ENCODE measurements around the gene BLVRB.
"Not testable (repeated sequence)": the region's sequence is repeated elsewhere in the genome, so short reads cannot be mapped to it uniquely, and the experiment has no call there.

Gene BLVRB

DNA sequence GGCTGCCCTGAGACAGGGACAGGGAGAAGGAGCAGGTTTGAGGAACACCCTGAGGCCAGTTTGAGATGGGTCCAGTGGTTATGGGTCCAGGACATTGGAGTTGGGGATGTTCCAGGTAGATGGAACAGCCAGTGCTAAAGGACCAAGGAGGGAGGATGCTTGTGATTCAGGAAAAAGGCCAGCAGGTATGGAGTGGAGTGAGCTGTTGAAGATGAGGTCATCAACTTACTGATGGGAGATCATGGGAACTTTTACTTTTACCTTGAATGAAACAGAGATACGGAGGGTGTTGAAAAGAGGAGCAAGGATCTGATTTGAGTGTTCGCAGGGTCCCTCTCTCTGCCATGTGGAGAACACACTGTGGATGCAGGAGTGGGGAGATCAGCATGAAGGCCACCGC lies 26.7 kb upstream of the BLVRB start:
- TF ChIP-seq, protein P1, sequence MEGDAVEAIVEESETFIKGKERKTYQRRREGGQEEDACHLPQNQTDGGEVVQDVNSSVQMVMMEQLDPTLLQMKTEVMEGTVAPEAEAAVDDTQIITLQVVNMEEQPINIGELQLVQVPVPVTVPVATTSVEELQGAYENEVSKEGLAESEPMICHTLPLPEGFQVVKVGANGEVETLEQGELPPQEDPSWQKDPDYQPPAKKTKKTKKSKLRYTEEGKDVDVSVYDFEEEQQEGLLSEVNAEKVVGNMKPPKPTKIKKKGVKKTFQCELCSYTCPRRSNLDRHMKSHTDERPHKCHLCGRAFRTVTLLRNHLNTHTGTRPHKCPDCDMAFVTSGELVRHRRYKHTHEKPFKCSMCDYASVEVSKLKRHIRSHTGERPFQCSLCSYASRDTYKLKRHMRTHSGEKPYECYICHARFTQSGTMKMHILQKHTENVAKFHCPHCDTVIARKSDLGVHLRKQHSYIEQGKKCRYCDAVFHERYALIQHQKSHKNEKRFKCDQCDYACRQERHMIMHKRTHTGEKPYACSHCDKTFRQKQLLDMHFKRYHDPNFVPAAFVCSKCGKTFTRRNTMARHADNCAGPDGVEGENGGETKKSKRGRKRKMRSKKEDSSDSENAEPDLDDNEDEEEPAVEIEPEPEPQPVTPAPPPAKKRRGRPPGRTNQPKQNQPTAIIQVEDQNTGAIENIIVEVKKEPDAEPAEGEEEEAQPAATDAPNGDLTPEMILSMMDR (IDR thresholded peaks at IDR 0.05; ENCODE audit: low read length), result no peak
- TF ChIP-seq EZH2 (IDR thresholded peaks at IDR 0.05; ENCODE audit: borderline replicate concordance, low read length), result no peak
- no peak overlapping the region for H3K9ac ChIP-seq (ENCODE audit: low read length)
- H3K9me2 ChIP-seq (ENCODE audit: low read depth, low read length), result no peaks in the 10 kb centered on the region

DNA sequence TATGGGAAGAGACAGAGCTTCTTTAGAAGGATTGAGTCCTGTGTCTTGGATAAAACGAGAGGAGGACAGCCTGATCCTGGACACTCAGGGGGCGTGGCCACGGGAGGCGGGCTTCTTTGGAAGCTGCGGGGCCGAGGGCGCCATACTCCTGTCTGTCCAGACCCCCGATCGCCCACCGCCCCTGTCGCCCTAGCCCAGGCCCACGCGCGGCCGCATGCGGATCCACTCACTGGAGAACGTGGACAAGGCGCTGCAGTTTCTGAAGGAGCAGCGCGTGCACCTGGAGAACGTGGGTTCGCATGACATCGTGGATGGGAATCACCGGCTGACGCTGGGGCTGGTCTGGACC lies 24.3 kb upstream of the BLVRB start:
- Histone ChIP-seq H3K9me3 (ENCODE audit: low read length) (no peaks in the 10 kb centered on the region), H2AFZ (ENCODE audit: low read length) (no peak overlapping the region), H3K27ac (ENCODE audit: low read depth, low read length, poor library complexity, severe bottlenecking) (no peak overlapping the region), H3K9ac (ENCODE audit: low read length) (no peak overlapping the region), H3F3A (ENCODE audit: insufficient read depth, low read length) (no peaks in the 10 kb centered on the region), H3K4me1 (ENCODE audit: insufficient read depth, low read length, severe bottlenecking) (no peaks in the 10 kb centered on the region), H3K9me2 (ENCODE audit: low read depth, low read length) (no peaks in the 10 kb centered on the region), H3K36me3 (ENCODE audit: insufficient read depth, low read length) (no peaks in the 10 kb centered on the region), H4K20me1 (ENCODE audit: insufficient read depth, low read length) (no peaks in the 10 kb centered on the region), H3K4me3 (ENCODE audit: low read depth, low read length, poor library complexity, severe bottlenecking) (no peak overlapping the region), H3K4me2 (ENCODE audit: low read length) (no peak overlapping the region), H3K79me2 (ENCODE audit: insufficient read depth, low read length) (no peaks in the 10 kb centered on the region), H3K27me3 (ENCODE audit: insufficient read depth, low read length) (no peaks in the 10 kb centered on the region; the same call in 1 of the 2 replicates)
- TF ChIP-seq EZH2 (IDR thresholded peaks at IDR 0.05; ENCODE audit: borderline replicate concordance, low read length), result no peak
- TF ChIP-seq, protein P1 (IDR thresholded peaks at IDR 0.05; ENCODE audit: low read length), result no peak

More for the DNA sequence above, 26.7 kb upstream of the BLVRB start:
- no peaks in the 10 kb centered on the region for H3K36me3 ChIP-seq (ENCODE audit: insufficient read depth, low read length)
- no peak overlapping the region for H2AFZ ChIP-seq (ENCODE audit: low read length)
- no peaks in the 10 kb centered on the region for H3K79me2 ChIP-seq (ENCODE audit: insufficient read depth, low read length)
- no peaks in the 10 kb centered on the region for H3K4me1 ChIP-seq (ENCODE audit: insufficient read depth, low read length, severe bottlenecking)
- no peak overlapping the region for H3K4me3 ChIP-seq (ENCODE audit: low read depth, low read length, poor library complexity, severe bottlenecking)
- no peak overlapping the region for H3K4me2 ChIP-seq (ENCODE audit: low read length)
- H4K20me1 ChIP-seq (ENCODE audit: insufficient read depth, low read length), result no peaks in the 10 kb centered on the region
- no peaks in the 10 kb centered on the region for H3F3A ChIP-seq (ENCODE audit: insufficient read depth, low read length)
- no peaks in the 10 kb centered on the region; the same call in 1 of the 2 replicates for H3K27me3 ChIP-seq (ENCODE audit: insufficient read depth, low read length)
- no peak overlapping the region for H3K27ac ChIP-seq (ENCODE audit: low read depth, low read length, poor library complexity, severe bottlenecking)
- no peaks in the 10 kb centered on the region for H3K9me3 ChIP-seq (ENCODE audit: low read length)

DNA sequence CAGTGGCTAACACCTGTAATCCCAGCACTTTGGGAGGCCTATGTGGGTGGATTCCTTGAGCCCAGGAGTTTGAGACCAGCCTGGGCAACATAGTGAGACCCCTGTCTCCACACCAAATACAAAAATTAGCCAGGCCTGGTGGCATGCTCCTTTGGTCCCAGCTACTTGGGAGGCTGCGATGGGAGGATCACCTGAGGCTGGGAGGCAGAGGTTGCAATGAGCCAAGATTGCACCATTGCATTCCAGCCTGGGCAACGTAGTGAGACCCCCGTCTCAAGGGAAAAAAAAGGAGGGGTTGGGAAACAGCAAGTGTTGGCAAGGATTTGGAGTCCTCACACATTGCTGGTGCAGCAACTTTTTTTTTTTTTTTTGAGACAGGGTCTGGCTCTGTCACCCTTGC lies 20.5 kb upstream of the BLVRB start:
- H3K9me2 ChIP-seq (ENCODE audit: low read depth, low read length), result no peaks in the 10 kb centered on the region
- H4K20me1 ChIP-seq (ENCODE audit: insufficient read depth, low read length), result no peaks in the 10 kb centered on the region
- H3K4me3 ChIP-seq (ENCODE audit: low read depth, low read length, poor library complexity, severe bottlenecking), result no peak overlapping the region
- H3K9me3 ChIP-seq (ENCODE audit: low read length), result no peaks in the 10 kb centered on the region
- H3K27me3 ChIP-seq (ENCODE audit: insufficient read depth, low read length), result no peaks in the 10 kb centered on the region
- TF ChIP-seq, protein P1 (IDR thresholded peaks at IDR 0.05; ENCODE audit: low read length), result no peak
- TF ChIP-seq EZH2 (IDR thresholded peaks at IDR 0.05; ENCODE audit: borderline replicate concordance, low read length), result no peak
- H3K4me2 ChIP-seq (ENCODE audit: low read length), result no peak overlapping the region
- no peak overlapping the region for H3K27ac ChIP-seq (ENCODE audit: low read depth, low read length, poor library complexity, severe bottlenecking)
- no peaks in the 10 kb centered on the region for H3K36me3 ChIP-seq (ENCODE audit: insufficient read depth, low read length)
- H3K79me2 ChIP-seq (ENCODE audit: insufficient read depth, low read length), result no peaks in the 10 kb centered on the region
- no peaks in the 10 kb centered on the region for H3K4me1 ChIP-seq (ENCODE audit: insufficient read depth, low read length, severe bottlenecking)
- no peak overlapping the region for H2AFZ ChIP-seq (ENCODE audit: low read length)
- H3K9ac ChIP-seq (ENCODE audit: low read length), result no peak overlapping the region
- no peaks in the 10 kb centered on the region for H3F3A ChIP-seq (ENCODE audit: insufficient read depth, low read length)

DNA sequence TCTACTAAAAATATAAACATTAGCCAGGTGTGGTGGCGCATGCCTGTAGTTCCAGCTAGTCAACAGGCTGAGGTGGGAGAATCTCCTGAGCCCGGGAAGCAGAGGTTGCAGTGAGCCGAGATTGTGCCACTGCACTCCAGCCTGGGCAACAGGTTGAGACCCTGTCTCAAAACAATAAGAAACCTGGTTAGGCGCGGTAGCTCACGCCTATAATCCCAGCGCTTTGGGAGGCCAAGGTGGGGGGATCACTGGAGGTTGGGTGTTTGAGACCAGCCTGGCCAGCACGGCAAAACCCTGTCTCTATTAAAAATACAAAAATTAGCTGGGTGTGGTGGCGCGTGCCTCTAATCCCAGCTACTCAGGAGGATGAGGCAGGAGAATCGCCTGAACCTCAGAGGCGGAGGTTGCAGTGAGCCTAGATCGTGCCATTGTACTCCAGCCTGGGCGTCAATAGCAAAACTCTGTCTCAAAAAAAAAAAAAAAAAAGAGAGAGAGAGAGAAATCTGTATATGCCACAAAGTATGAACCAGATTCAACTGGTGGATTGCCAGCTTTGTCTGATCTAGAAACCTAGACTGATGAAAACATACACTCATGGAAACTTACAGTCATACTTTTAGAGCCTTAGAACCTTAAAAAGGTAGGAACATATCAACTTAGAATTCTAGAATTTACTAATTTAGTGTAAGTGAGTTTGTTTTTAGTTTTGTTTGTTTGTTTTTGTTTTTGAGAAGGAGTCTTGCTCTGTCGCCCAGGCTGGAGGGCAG lies 10.5 kb upstream of the BLVRB start:
- not testable (repeated sequence) for H3K9me3 ChIP-seq (ENCODE audit: low read length); H3K9ac ChIP-seq (ENCODE audit: low read length); H3K27ac ChIP-seq (ENCODE audit: low read depth, low read length, poor library complexity, severe bottlenecking); H3K4me3 ChIP-seq (ENCODE audit: low read depth, low read length, poor library complexity, severe bottlenecking); H3K9me2 ChIP-seq (ENCODE audit: low read depth, low read length); H3K4me1 ChIP-seq (ENCODE audit: insufficient read depth, low read length, severe bottlenecking); H3K36me3 ChIP-seq (ENCODE audit: insufficient read depth, low read length); H3K4me2 ChIP-seq (ENCODE audit: low read length); H3K27me3 ChIP-seq (ENCODE audit: insufficient read depth, low read length); H3F3A ChIP-seq (ENCODE audit: insufficient read depth, low read length); H2AFZ ChIP-seq (ENCODE audit: low read length); H4K20me1 ChIP-seq (ENCODE audit: insufficient read depth, low read length); H3K79me2 ChIP-seq (ENCODE audit: insufficient read depth, low read length)

Measured in OCI-LY1 (cell line).